Stimulated activated memory B cell treated with anti-CD40 and anti-IgM and Interleukin-4, amounts not matched to agents 10 μg/mL and 1 μg/mL and 100 μg/mL, for 72 hours (primary cell): ENCODE data around the gene ANTXR2.

ENCODE experiments used
- ATAC-seq: fragments of 150-1000 bp; cut with Tn5 transposase; 2 replicates; pipeline ENCODE4 v1.10.0; 2021
- H3K27ac Mint-ChIP-seq: one replicate; pipeline ENCODE4 v1.8.0; 2022; ENCODE audit warnings: mild to moderate bottlenecking, mixed read lengths
- H3K27me3 Mint-ChIP-seq: one replicate; pipeline ENCODE4 v1.8.0; 2022; ENCODE audit warnings: mixed read lengths
- H3K36me3 Mint-ChIP-seq: one replicate; pipeline ENCODE4 v1.8.0; 2022; ENCODE audit warnings: mixed read lengths
- H3K4me1 Mint-ChIP-seq: one replicate; pipeline ENCODE4 v1.8.0; 2022; ENCODE audit warnings: mixed read lengths
- H3K4me3 Mint-ChIP-seq: one replicate; pipeline ENCODE4 v1.8.0; 2022; ENCODE audit warnings: mild to moderate bottlenecking, moderate library complexity, mixed read lengths
- H3K9me3 Mint-ChIP-seq: one replicate; pipeline ENCODE4 v1.8.0; 2022; ENCODE audit warnings: mixed read lengths

Gene ANTXR2

DNA sequence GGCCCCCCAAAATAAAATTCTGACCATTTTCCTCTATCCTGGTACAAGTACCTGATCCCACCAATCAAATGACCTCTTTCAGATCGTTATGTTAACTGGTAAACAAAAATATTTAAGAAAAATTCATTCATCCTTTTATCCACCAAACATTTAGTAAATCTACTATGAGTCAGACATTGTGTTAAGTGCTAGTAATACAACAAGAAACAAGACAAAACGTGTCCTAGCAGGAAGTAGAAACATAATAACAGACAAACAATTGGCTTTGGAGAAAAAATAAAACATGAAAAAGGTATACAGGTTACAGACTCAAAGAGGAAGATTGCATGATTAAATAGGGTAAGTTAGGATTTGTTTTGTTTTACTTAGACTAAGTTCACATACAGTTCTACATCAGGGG, 43.7 kb downstream of the ANTXR2 start:
- Mint-ChIP-seq H3K27me3 (no peaks in the 10 kb centered on the region), H3K4me1 (no peaks in the 10 kb centered on the region), H3K36me3 (peaks cover 18% of the 10 kb centered on the region), H3K9me3 (no peaks in the 10 kb centered on the region), H3K4me3 (no peak overlapping the region), H3K27ac (no peak overlapping the region)
- ATAC-seq: no peak

DNA sequence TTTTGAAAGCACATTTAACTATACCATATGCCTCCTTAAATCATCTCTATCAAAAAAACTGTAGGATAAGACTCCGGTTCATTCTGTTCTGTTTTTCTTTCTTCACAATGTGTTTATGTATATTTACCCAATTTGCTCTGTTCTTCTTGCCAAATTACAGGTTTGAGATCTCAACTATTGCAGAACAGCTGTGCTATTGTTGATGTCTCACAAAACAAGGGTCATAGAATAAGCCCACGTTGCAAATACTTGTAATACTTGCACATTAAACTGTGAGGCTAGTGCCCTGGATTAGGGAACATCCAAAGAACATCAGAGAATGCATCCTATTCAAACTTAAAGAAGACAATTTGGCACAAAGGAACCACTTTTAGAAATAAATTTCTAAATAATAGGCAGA, 45.4 kb downstream of the ANTXR2 start:
- Mint-ChIP-seq H3K27me3 (no peaks in the 10 kb centered on the region), H3K4me1 (no peaks in the 10 kb centered on the region), H3K4me3 (no peak overlapping the region), H3K9me3 (no peaks in the 10 kb centered on the region), H3K36me3 (peaks cover 20% of the 10 kb centered on the region), H3K27ac (no peak overlapping the region)
- no peak for ATAC-seq

DNA sequence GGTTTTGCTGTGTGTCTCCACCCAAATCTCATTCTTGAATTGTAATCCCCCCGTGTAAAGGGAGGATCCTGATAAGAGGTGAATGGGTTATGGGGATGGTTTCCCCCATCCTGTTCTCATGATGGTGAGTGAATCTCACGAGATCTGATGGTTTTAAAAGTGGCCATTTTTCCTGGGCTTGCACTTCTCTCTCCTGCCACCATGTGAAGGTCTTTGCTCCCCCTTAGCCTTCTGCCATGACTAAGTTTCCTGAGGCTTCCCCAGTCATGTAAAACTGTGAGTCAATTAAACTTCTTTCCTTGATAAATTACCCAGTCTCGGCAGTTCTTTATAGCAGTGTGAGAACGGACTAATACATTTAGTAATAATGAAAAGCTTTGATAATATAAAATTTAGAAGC, 46.9 kb downstream of the ANTXR2 start:
- Mint-ChIP-seq H3K4me1 (no peaks in the 10 kb centered on the region), H3K27me3 (no peaks in the 10 kb centered on the region), H3K9me3 (no peaks in the 10 kb centered on the region), H3K36me3 (peaks cover 26% of the 10 kb centered on the region), H3K27ac (no peak overlapping the region), H3K4me3 (no peak overlapping the region)
- no peak for ATAC-seq

DNA sequence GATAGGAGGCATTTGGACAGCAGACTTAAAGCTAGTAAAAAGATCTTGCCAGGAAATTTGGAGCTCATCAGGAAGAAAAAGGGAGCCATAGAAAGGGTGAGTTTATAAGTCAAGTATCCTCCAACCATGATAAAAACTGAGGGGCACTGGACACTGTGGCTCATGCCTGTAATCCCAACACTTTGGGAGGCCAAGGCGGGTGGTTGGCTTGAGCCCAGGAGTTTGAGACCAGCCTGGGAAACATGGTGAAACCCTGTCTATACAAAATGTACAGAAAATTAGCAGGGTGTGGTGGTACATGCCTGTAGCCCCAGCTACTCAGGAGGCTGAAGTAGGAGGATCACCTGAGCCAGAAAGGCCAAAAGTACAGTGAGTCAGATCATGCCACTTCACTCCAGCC, 48.7 kb downstream of the ANTXR2 start:
- ATAC-seq: no peak
- no peaks in the 10 kb centered on the region for H3K27me3 Mint-ChIP-seq
- no peak overlapping the region for H3K4me3 Mint-ChIP-seq
- no peaks in the 10 kb centered on the region for H3K9me3 Mint-ChIP-seq
- H3K27ac Mint-ChIP-seq: peak overlapping the region; percentile 5
- peaks cover 26% of the 10 kb centered on the region for H3K36me3 Mint-ChIP-seq
- no peaks in the 10 kb centered on the region for H3K4me1 Mint-ChIP-seq

DNA sequence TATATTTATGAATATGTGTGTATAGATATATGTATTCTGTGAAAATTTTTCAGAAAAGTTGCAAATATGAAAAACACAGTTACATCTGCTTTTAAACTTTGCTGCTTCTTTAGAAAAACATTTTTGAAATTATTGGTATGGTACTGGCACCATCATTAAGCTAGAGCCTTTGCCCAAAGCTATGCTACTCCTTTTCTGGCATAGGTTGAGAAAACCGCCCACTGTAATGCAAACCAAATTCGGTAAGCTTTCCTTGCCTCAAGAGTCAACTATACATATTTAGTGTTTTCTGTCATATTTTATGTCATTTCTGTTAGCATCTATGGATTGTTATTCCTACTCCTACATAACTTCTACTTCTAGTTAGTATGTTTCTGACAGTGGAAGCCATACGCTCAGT, 50.7 kb downstream of the ANTXR2 start:
- no peak for ATAC-seq
- Mint-ChIP-seq H3K4me3 (no peak overlapping the region), H3K9me3 (no peaks in the 10 kb centered on the region), H3K36me3 (peaks cover 26% of the 10 kb centered on the region), H3K27me3 (no peaks in the 10 kb centered on the region), H3K27ac (no peak overlapping the region), H3K4me1 (no peaks in the 10 kb centered on the region)

DNA sequence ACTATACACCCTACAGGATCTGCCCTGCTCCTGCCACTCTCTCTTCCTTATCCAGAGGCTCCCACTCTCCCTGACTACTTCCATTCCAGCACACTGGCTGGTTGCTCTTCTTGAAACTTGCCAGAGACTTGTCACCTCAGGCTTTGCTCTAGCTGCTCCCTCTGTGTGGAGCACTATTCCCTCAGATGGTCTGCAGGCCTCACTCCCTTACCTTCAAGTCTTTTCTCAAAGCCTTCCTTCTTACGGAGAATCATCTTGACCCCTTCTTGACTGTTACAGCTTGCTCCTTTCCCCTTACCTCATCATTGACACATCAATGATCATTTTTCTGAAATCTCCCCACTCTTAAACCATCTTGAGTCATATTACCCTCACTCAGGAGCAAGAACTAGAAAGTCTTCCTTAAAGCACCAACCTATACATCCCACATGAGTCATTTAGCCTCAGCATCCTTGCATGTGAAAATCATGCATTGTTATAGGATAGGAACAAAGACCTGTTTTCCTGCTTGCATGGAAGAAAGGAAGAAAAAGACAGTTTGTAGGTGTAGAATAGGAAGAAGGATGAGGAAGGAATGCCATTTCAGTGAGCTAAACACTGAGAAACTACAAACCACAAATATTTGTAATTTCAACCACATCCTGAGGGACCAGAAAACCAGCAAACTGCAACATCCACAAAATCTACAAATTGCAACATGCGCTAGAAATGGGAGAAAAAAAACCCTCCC, 55.7 kb downstream of the ANTXR2 start:
- H3K27me3 Mint-ChIP-seq: no peaks in the 10 kb centered on the region
- peaks cover 8% of the 10 kb centered on the region for H3K36me3 Mint-ChIP-seq
- no peaks in the 10 kb centered on the region for H3K4me1 Mint-ChIP-seq
- no peaks in the 10 kb centered on the region for H3K9me3 Mint-ChIP-seq
- H3K4me3 Mint-ChIP-seq: no peak overlapping the region
- no peak for ATAC-seq
- H3K27ac Mint-ChIP-seq: no peak overlapping the region

DNA sequence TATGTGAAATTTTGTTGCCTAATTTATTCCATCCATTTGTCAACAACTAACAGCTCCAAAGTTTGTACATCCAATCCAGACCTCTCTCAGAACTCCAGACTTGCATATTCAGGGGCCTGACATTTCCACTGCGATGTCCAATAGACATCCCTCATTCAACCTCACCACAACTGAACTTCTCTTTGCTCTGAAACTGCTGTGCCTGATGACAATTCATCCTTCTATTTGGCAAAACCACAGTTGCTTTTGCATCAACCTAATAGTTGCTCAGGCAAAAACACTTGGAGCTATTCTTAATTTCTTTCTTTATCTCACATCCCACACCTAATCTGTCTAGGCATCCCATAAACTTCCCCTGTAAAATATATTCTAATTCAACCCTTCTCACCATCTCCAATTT, 56.5 kb downstream of the ANTXR2 start:
- ATAC-seq: no peak
- H3K4me1 Mint-ChIP-seq: no peaks in the 10 kb centered on the region
- no peaks in the 10 kb centered on the region for H3K27me3 Mint-ChIP-seq
- no peaks in the 10 kb centered on the region for H3K9me3 Mint-ChIP-seq
- H3K4me3 Mint-ChIP-seq: no peak overlapping the region
- no peak overlapping the region for H3K27ac Mint-ChIP-seq
- H3K36me3 Mint-ChIP-seq: peaks cover 7% of the 10 kb centered on the region

DNA sequence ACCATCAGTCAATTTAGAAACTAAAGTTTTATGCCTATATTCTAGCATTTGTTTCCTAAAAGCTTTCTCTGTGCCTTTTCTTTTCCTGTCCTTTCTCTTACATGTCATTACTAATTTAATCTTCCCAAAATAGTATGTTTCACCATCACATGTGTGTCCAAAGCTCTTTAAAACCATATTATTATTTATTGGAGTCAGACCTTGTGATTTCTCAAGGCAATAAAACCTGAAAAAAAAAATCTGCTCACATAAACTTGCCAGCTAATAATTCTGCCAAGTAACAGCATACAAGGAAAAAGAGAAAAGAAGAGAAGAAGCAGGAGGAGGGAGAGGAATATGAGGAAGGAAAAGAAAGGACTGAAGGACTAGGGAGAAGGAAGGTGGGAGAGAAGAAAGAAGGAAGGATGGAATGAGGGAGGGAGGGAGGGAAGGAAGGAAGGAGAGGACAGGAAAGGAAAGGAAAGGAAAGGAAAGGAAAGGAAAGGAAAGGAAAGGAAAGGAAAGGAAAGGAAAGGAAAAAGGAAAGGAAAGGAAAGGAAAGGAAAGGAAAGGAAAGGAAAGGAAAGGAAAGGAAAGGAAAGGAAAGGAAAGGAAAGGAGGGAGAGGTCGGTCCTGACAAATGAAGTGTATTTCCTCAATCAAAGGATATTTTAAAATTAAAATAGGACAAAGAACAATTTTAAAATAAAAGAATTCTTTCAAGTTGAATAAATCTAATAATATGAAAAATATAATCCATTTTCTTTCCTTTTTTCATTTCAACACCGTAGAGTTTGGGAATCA, 57.4 kb downstream of the ANTXR2 start:
- no peak for ATAC-seq
- H3K4me1 Mint-ChIP-seq: no peaks in the 10 kb centered on the region
- no peaks in the 10 kb centered on the region for H3K27me3 Mint-ChIP-seq
- no peak overlapping the region for H3K27ac Mint-ChIP-seq
- no peak overlapping the region for H3K4me3 Mint-ChIP-seq
- H3K36me3 Mint-ChIP-seq: peaks cover 11% of the 10 kb centered on the region
- no peaks in the 10 kb centered on the region for H3K9me3 Mint-ChIP-seq

DNA sequence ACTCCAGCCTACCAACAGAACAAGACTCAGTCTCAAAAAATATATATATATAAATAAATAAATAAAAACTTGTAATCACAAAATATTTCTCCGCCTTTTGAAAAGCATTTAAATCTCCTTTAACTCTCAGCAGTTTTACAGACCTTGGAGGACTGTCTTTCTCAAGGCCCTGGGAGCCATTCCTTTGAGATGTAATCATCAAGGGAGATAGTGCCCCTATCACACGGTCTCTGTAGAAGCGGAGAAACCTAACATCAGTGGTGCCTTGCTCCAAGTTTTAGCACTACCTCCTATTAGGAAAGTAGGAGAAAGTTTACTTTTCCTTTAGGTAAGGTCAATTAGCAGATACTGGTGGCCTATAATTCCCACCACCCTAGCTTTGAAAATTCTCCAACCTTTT, 58.5 kb downstream of the ANTXR2 start:
- no peak for ATAC-seq
- Mint-ChIP-seq H3K27me3 (no peaks in the 10 kb centered on the region), H3K4me3 (no peak overlapping the region), H3K4me1 (peaks cover 8% of the 10 kb centered on the region), H3K27ac (no peak overlapping the region), H3K36me3 (peaks cover 21% of the 10 kb centered on the region), H3K9me3 (no peaks in the 10 kb centered on the region)

DNA sequence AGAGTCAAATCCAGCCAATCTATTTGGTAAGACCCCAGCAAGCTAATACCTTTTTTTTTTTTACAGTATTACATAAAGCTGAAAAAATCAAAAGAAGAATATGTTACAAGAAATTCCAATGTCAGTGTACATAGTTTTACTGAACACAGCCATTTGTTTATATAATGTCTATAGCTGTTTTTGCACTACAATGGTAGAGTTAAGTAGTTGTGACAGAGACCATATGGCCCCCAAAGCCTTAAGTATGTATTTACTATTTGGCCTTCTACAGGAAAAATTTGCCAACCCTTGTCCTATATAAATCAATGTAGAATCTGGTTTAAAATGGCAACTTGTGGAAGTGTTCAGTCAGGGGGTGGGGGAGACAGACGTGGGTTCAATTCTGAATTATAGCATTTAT, 60.7 kb downstream of the ANTXR2 start:
- H3K27me3 Mint-ChIP-seq: no peaks in the 10 kb centered on the region
- H3K27ac Mint-ChIP-seq: no peak overlapping the region
- H3K36me3 Mint-ChIP-seq: peaks cover 40% of the 10 kb centered on the region
- H3K4me1 Mint-ChIP-seq: peaks cover 28% of the 10 kb centered on the region
- H3K9me3 Mint-ChIP-seq: no peaks in the 10 kb centered on the region
- ATAC-seq: no peak
- no peak overlapping the region for H3K4me3 Mint-ChIP-seq

DNA sequence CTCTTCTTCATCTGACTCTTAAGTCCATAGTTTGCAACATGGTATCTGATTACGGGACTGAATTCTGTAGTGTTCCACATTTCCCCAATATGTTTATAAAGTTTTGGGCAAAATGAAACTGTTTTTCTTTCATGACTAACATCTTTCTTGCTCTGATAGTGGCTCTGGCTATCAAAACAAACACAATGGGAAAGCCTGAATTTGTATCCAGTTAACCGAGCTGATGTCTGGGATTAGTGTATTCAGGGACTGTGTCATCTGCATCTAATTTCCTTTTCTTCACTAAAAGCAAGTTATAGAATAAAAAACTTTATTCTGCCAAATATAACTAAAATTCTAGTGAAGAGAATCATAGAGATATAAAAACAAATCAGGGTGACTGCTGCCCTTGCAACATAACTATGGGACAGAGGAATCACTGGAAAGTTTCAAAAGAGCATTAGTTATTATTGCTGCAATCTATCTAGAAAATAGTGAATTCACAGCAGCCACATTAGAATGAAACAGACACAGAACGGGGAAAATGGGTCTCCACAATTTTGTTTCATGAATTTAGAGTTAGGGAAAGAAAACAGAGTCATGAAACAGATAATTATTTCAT, 61.3 kb downstream of the ANTXR2 start:
- H3K4me1 Mint-ChIP-seq: peaks cover 34% of the 10 kb centered on the region
- no peak overlapping the region for H3K4me3 Mint-ChIP-seq
- H3K9me3 Mint-ChIP-seq: no peaks in the 10 kb centered on the region
- no peak for ATAC-seq
- H3K36me3 Mint-ChIP-seq: peaks cover 46% of the 10 kb centered on the region
- no peaks in the 10 kb centered on the region for H3K27me3 Mint-ChIP-seq
- H3K27ac Mint-ChIP-seq: no peak overlapping the region

DNA sequence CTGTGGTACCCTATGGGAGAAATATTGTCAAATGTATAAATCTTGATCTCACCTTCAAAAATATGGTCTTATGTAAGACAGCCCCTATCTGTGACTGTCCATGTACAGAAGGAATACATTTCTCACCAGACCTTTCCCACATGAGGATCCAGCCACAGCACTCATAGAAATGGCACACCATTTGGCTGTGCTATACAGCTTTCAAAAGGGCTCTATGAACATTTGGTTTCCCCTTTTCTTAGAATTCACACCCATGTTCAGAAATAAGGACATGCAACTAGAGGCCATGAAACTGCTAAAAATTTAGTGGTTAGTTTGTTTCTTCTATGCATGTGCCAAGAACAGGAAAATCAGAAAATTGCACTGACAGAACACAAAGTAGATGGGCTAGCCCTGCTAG, 62.7 kb downstream of the ANTXR2 start:
- Mint-ChIP-seq H3K36me3 (peaks cover 60% of the 10 kb centered on the region), H3K4me1 (peaks cover 48% of the 10 kb centered on the region), H3K4me3 (no peak overlapping the region), H3K27me3 (no peaks in the 10 kb centered on the region), H3K27ac (no peak overlapping the region), H3K9me3 (no peaks in the 10 kb centered on the region)
- no peak for ATAC-seq

DNA sequence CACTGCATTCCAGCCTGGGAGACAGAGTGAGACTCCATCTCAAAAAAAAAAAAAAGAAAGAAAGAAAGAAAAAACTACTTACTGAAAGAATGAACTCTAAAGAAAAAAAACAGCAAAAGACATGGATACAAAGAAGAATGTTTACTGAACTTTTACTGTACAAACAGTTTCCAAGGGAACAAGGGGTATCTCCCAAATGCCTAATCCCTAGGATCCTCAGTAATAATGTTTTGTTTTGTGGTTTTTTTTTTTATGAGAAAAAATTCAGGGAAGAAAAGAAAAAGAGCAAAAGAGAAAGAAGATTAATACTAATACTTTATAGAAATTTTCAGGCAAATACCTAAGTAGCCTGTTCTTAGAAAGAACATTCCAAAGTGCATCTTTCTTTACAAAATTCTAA, 63.2 kb downstream of the ANTXR2 start:
- no peaks in the 10 kb centered on the region for H3K27me3 Mint-ChIP-seq
- peaks cover under 1% of the 10 kb centered on the region for H3K9me3 Mint-ChIP-seq
- H3K36me3 Mint-ChIP-seq: peaks cover 65% of the 10 kb centered on the region
- no peak overlapping the region for H3K4me3 Mint-ChIP-seq
- ATAC-seq: no peak
- H3K27ac Mint-ChIP-seq: no peak overlapping the region
- H3K4me1 Mint-ChIP-seq: peaks cover 49% of the 10 kb centered on the region

DNA sequence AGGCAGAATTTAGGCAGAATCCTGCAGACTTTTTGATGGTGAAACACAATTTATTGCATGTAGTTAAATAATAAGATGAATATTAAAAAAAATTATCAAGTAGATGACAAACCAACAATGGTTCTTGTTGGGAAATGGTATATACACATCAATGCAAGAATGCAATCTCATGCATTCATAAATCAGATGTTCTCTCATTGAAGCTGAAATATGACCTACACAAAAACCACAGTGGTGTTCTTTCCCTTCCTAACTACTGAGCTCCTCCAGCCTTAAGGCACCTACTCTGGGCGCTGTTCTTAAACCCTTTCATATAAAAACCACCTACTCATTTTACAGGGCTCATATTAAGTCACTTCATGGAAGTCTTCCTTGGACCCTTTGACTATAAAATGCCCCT, 64.1 kb downstream of the ANTXR2 start:
- Mint-ChIP-seq H3K27ac (no peak overlapping the region), H3K9me3 (peaks cover 6% of the 10 kb centered on the region), H3K36me3 (peaks cover 73% of the 10 kb centered on the region), H3K27me3 (no peaks in the 10 kb centered on the region), H3K4me3 (no peak overlapping the region), H3K4me1 (peaks cover 49% of the 10 kb centered on the region)
- ATAC-seq: no peak

DNA sequence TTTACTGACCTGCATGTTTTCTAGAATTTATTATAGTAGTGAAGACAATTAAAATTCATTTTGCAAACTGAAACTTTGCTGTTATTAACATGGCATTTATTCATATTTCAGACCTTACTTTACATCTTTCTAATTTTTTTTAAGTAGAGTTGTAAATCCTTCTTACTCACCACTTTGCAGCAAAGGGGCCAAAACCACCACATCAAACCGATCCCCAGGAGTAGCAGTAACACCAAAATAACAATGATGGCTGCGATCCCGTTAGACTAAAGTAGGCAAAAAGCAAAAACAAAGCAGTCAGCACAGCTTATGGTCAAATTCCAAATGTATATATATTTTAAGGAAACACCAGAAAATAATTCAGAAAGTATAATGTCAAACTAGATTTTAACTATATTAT, 64.7 kb downstream of the ANTXR2 start:
- Mint-ChIP-seq H3K4me1 (peaks cover 49% of the 10 kb centered on the region), H3K9me3 (peaks cover 6% of the 10 kb centered on the region), H3K27ac (no peak overlapping the region), H3K36me3 (peaks cover 78% of the 10 kb centered on the region), H3K27me3 (no peaks in the 10 kb centered on the region), H3K4me3 (no peak overlapping the region)
- ATAC-seq: no peak

DNA sequence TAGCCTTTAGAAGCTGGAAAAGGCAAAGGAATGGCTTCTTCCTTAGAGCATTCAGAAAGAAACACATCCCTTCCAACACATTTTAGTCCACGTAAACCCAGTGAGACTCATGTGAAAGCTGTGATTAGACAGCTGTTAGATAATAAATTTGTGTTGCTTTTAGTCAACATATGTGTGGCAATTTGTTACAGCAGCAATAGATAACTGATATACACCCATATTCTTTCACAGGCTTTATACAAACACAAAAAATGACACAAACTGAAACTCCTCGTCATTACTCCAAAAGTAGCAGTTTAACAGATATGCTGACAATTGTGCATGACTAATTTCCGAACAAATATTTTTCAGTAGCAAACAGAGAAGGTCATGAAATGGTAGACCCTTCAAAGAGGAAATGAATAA, 65.3 kb downstream of the ANTXR2 start:
- H3K36me3 Mint-ChIP-seq: peaks cover 83% of the 10 kb centered on the region
- peak; percentile 61 for ATAC-seq
- H3K27ac Mint-ChIP-seq: no peak overlapping the region
- H3K4me1 Mint-ChIP-seq: peaks cover 49% of the 10 kb centered on the region
- H3K4me3 Mint-ChIP-seq: no peak overlapping the region
- H3K9me3 Mint-ChIP-seq: peaks cover 6% of the 10 kb centered on the region
- H3K27me3 Mint-ChIP-seq: no peaks in the 10 kb centered on the region
